AG10803 (cell line): Measurements from ENCODE around the gene DTL.

Source experiments
- DNase-seq: peaks from one replicate; pipeline ENCODE4 v3.0.0; 2010; ENCODE audit warnings: low read depth
- H3K4me3 ChIP-seq: 2 replicates; pipeline ENCODE4 v1.5.1; 2011; ENCODE audit warnings: mild to moderate bottlenecking, low read length, control low read depth
- CTCF ChIP-seq: conservative IDR thresholded peaks from 2 replicates; pipeline ENCODE4 v1.5.1; 2011; ENCODE audit warnings: mild to moderate bottlenecking, low read length, control low read depth, inconsistent platforms

DTL gene

DNA sequence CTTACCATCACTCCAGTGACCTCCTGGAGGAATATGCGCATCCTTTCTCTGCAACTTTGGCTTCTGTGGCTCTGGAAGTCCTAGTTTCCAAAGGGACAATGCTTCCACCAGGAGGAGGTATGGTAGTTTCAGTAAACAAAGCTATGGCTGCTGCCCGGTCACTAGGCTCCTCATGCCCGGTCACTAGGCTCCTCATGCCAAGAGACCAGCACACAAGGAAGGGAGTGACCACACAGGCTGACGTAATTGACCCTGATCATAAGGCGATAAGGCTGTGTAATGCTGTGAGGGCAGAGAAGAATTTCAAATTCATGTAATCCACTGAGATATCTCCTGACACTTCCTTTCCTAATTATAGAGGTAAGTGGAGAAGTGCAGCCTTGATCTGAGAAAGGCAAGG is 102.9 kb downstream of the DTL start:
- H3K4me3 ChIP-seq, result no peak overlapping the region
- DNase-seq, result no peak
- no peak for TF ChIP-seq CTCF

- no peak for TF ChIP-seq CTCF
- no peak overlapping the region for H3K4me3 ChIP-seq
- no peak for DNase-seq
Measured at GRCh38 chr1:212139526-212140135, 104.1 kb downstream of the DTL start.

GRCh38 chr1:212141404-212141803 is 105.9 kb downstream of the DTL start:
- no peak for TF ChIP-seq CTCF
- H3K4me3 ChIP-seq, result no peak overlapping the region
- DNase-seq, result no peak

DNA sequence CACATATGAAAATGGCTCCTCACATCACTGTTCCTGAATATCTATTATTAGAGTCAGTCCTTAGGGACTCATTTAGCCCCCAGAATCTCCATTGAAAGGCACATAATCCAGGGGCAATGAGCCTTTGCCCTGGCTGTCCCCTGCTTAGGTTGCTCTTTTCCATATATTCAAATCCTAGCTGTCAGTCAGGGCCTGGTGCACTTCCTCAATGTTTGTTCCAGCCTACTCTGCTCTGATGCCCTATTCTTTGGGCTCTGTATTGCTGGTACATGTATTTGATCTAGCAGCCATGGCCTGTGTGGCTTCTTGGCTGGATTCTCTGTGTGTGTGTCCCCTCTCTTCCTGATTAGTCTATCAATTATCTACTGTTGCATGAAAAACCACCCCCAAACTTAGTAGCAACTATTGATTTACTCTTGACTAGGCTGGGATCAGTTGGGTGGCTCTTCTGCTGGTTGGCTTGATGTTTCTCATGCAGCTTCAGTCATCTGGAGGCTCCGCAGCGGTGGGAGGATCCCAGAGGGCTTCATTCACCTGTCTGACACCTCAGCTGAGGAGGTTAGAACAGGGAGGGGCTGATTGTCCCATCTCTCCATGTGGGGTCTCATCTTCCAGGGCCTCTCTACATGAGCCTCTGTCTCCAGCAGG is 107.5 kb downstream of the DTL start:
- H3K4me3 ChIP-seq, result no peak overlapping the region
- TF ChIP-seq CTCF, result no peak
- DNase-seq, result no peak

DNA sequence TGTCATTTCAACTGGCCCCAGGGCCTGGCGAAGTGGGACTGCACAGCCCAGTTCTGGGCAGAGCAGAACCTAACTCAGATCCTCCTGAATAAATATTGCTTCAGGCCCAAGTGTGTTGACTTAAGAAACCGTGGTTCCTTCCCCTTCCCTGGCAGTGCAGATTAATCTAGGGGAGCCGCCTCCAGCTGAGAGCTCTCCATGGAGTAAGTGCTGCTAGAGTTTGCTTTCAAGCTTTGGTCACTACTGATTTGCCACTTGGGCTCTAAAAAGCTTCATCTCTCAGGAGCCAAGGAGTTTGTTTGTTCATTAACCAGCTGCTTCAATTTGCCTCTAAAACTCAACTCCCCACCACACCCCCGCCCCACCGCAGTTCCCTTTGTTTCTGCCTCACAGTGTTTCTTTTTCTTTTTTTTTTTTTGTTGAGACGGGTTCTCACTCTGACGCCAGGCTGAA is 112.1 kb downstream of the DTL start:
- H3K4me3 ChIP-seq, result no peak overlapping the region
- no peak for TF ChIP-seq CTCF
- no peak for DNase-seq

GRCh38 chr1:212149566-212149965 is 114.0 kb downstream of the DTL start:
- TF ChIP-seq CTCF, result no peak
- H3K4me3 ChIP-seq, result no peak overlapping the region
- DNase-seq, result no peak

GRCh38 chr1:212152308-212152693 is 116.8 kb downstream of the DTL start:
- no peak for TF ChIP-seq CTCF
- DNase-seq, result no peak
- H3K4me3 ChIP-seq, result no peak overlapping the region
